SU-DHL-6 (cell line): ENCODE measurements around the gene PKLR.

Experiments
- H2AFZ ChIP-seq: fragments of 200-600 bp; sonication (generic); 2 replicates; pipeline ENCODE4 v1.6.1; 2014; ENCODE audit warnings: low read depth, mild to moderate bottlenecking, moderate library complexity, mixed read lengths, antibody characterized with exemption, low read length; ENCODE audit not compliant: severe bottlenecking
- H3F3A ChIP-seq: fragments of 200-600 bp; shearing (Covaris generic); 2 replicates; pipeline ENCODE4 v1.6.0; 2016; ENCODE audit warnings: antibody characterized with exemption, mild to moderate bottlenecking; ENCODE audit not compliant: insufficient read depth
- H3K27ac ChIP-seq: fragments of 200-600 bp; sonication (generic); 2 replicates; pipeline ENCODE4 v1.5.1; 2016; ENCODE audit warnings: low read depth, mild to moderate bottlenecking, low read length, moderate library complexity, mixed read lengths
- H3K27me3 ChIP-seq: fragments of 200-600 bp; sonication (generic), shearing (Covaris generic); 2 replicates; pipeline ENCODE4 v1.6.0; 2014; ENCODE audit warnings: mild to moderate bottlenecking, low read length
- H3K36me3 ChIP-seq: fragments of 200-600 bp; sonication (generic); 2 replicates; pipeline ENCODE4 v1.6.1; 2014; ENCODE audit warnings: mild to moderate bottlenecking, low read length, mixed read lengths
- H3K4me2 ChIP-seq: fragments of 300-600, 200-600 bp; shearing (Covaris generic), sonication (generic); 2 replicates; pipeline ENCODE4 v1.6.0; 2014; ENCODE audit warnings: low read length, low read depth, mild to moderate bottlenecking; ENCODE audit not compliant: poor library complexity, severe bottlenecking
- H3K4me3 ChIP-seq: fragments of 200-600 bp; sonication (generic); 2 replicates; pipeline ENCODE4 v1.5.1; 2014; ENCODE audit warnings: antibody characterized with exemption, low read length, mild to moderate bottlenecking, mixed read lengths; ENCODE audit not compliant: insufficient read depth, poor library complexity, severe bottlenecking
- H3K79me2 ChIP-seq: fragments of 200-600 bp; sonication (generic); 2 replicates; pipeline ENCODE4 v1.6.1; 2014; ENCODE audit warnings: mild to moderate bottlenecking, low read length, moderate library complexity; ENCODE audit not compliant: insufficient read depth
- H3K9ac ChIP-seq: fragments of 200-600 bp; sonication (generic); 2 replicates; pipeline ENCODE4 v1.7.0; 2014; ENCODE audit warnings: mild to moderate bottlenecking, low read length
- H3K9me2 ChIP-seq: fragments of 200-600 bp; sonication (generic); replicated peaks from 2 replicates; pipeline ENCODE4 v1.6.1; 2014; ENCODE audit warnings: low read length; ENCODE audit not compliant: insufficient read depth
- H3K9me3 ChIP-seq: fragments of 200-600 bp; sonication (generic); 2 replicates; pipeline ENCODE4 v1.6.1; 2014; ENCODE audit warnings: low read length, mixed read lengths; ENCODE audit not compliant: insufficient read depth
- H4K20me1 ChIP-seq: fragments of 200-600 bp; sonication (generic); 2 replicates; pipeline ENCODE4 v1.6.1; 2014; ENCODE audit warnings: low read depth, mild to moderate bottlenecking, antibody characterized with exemption, low read length, moderate library complexity, mixed read lengths
- CTCF ChIP-seq: fragments of 200-600 bp; sonication (generic); IDR thresholded peaks from one replicate; pipeline ENCODE4 v1.5.1; 2017; ENCODE audit warnings: antibody characterized with exemption, mild to moderate bottlenecking, low read length, moderate library complexity; ENCODE audit not compliant: insufficient read depth, poor library complexity, severe bottlenecking
- EZH2phosphoT487 ChIP-seq: fragments of 200-600 bp; sonication (generic), shearing (Covaris generic); conservative IDR thresholded peaks from 2 replicates; pipeline ENCODE4 v1.6.1; 2018; ENCODE audit warnings: mild to moderate bottlenecking, antibody characterized with exemption, low read length, moderate library complexity, mixed read lengths

The PKLR gene

GRCh38 chr1:155324717-155325602 is 23.7 kb upstream of the PKLR start:
- Histone ChIP-seq H3K9me3 (no peaks in the 10 kb centered on the region), H4K20me1 (no peaks in the 10 kb centered on the region), H3K79me2 (no peaks in the 10 kb centered on the region), H3K36me3 (no peaks in the 10 kb centered on the region), H3K9me2 (no peaks in the 10 kb centered on the region), H2AFZ (peak overlapping the region; percentile 88), H3K4me3 (peak overlapping the region; percentile 70), H3K27me3 (no peaks in the 10 kb centered on the region), H3F3A (peaks cover 25% of the 10 kb centered on the region), H3K27ac (peak overlapping the region; percentile 67), H3K4me2 (peak overlapping the region; percentile 91), H3K9ac (peak overlapping the region; percentile 79)
- TF ChIP-seq CTCF (peak; percentile 24), EZH2phosphoT487 (no peak)

- H3K79me2 ChIP-seq, result no peaks in the 10 kb centered on the region
- H3K4me3 ChIP-seq, result peak overlapping the region; percentile 70
- no peaks in the 10 kb centered on the region for H4K20me1 ChIP-seq
- H3K27me3 ChIP-seq, result no peaks in the 10 kb centered on the region
- H3F3A ChIP-seq, result peaks cover 29% of the 10 kb centered on the region
- no peaks in the 10 kb centered on the region for H3K9me2 ChIP-seq
- peak overlapping the region; percentile 91 for H3K4me2 ChIP-seq
- H3K36me3 ChIP-seq, result no peaks in the 10 kb centered on the region
- H3K9me3 ChIP-seq, result no peaks in the 10 kb centered on the region
- TF ChIP-seq EZH2phosphoT487 (no peak), CTCF (no peak)
- H2AFZ ChIP-seq, result peak overlapping the region; percentile 88
- H3K27ac ChIP-seq, result peak overlapping the region; percentile 67
- peak overlapping the region; percentile 79 for H3K9ac ChIP-seq
These were observed 22.9 kb upstream of the PKLR start for GRCh38 chr1:155324037-155324716.

GRCh38 chr1:155323729-155324036 is 22.4 kb upstream of the PKLR start:
- Histone ChIP-seq H3K9ac (peak overlapping the region; percentile 79), H3K36me3 (no peaks in the 10 kb centered on the region), H2AFZ (peak overlapping the region; percentile 88), H3K4me3 (peak overlapping the region; percentile 70), H3K4me2 (peak overlapping the region; percentile 91), H3K9me3 (no peaks in the 10 kb centered on the region), H4K20me1 (no peaks in the 10 kb centered on the region), H3K27ac (peak overlapping the region; percentile 67), H3K9me2 (no peaks in the 10 kb centered on the region), H3K79me2 (no peaks in the 10 kb centered on the region), H3F3A (peaks cover 29% of the 10 kb centered on the region), H3K27me3 (no peaks in the 10 kb centered on the region)
- TF ChIP-seq EZH2phosphoT487 (no peak), CTCF (no peak)
